Spleen (tissue), 11 donors: ENCODE measurements around the gene PRDM13. TPM values are rescaled to one million over a fixed set of nuclear protein-coding genes. Genes with fewer than 3 reads are reported as not detected.
"Not testable (repeated sequence)": the region's sequence is repeated elsewhere in the genome, so short reads cannot be mapped to it uniquely, and the experiment has no call there.

Experiments used
- DNase-seq: peaks from one replicate; pipeline ENCODE4 v3.0.0-alpha.2; 2020
- H3K27ac ChIP-seq, 8 donors: fragments of 200-600 bp; sonication (generic) in 7 of 8; 1 replicate in 4 of 8; 2 replicates in 4 of 8; pipeline versions ENCODE4 v1.5.0 to v1.8.0; 2016 to 2021; ENCODE audit warnings: inconsistent platforms in 4 of 8, mild to moderate bottlenecking in 4 of 8, moderate library complexity in 1 of 8
- H3K27me3 ChIP-seq, 7 donors: fragments of 200-600 bp; sonication (generic) in 6 of 7; replicated peaks in 1 of 7; 1 replicate in 4 of 7; 2 replicates in 3 of 7; pipeline versions ENCODE4 v1.5.0 to v1.8.0; 2016 to 2021; ENCODE audit warnings: inconsistent platforms in 3 of 7, mild to moderate bottlenecking in 1 of 7
- H3K36me3 ChIP-seq, 6 donors: fragments of 200-600 bp; sonication (generic) in 5 of 6; 1 replicate in 4 of 6; 2 replicates in 2 of 6; pipeline versions ENCODE4 v1.5.0 to v1.8.0; 2016 to 2021; ENCODE audit warnings: inconsistent platforms in 2 of 6
- H3K4me1 ChIP-seq, 6 donors: fragments of 200-600 bp; sonication (generic) in 5 of 6; 1 replicate in 3 of 6; 2 replicates in 3 of 6; pipeline versions ENCODE4 v1.5.0 to v1.8.0; 2016 to 2021; ENCODE audit warnings: inconsistent platforms in 3 of 6
- H3K4me3 ChIP-seq, 8 donors: fragments of 200-600 bp; sonication (generic) in 7 of 8; 1 replicate in 4 of 8; 2 replicates in 4 of 8; pipeline versions ENCODE4 v1.5.0 to v1.8.0; 2016 to 2021; ENCODE audit warnings: inconsistent platforms in 4 of 8, mild to moderate bottlenecking in 4 of 8, moderate library complexity in 2 of 8
- H3K9me3 ChIP-seq, 8 donors: fragments of 200-600 bp; sonication (generic) in 7 of 8; 1 replicate in 4 of 8; 2 replicates in 4 of 8; pipeline versions ENCODE4 v1.5.0 to v1.8.0; 2016 to 2021; ENCODE audit warnings: inconsistent platforms in 4 of 8
- CTCF ChIP-seq, 11 experiments: fragments of 200-600 bp in 7 of 11; fragments of 450-650 bp in 4 of 11; sonication (generic) in 4 of 11; IDR thresholded peaks in 8 of 11; conservative IDR thresholded peaks in 3 of 11; 1 replicate in 7 of 11; 2 replicates in 4 of 11; pipeline versions ENCODE4 v1.4.0 to v1.8.0; 2016 to 2021; ENCODE audit warnings: antibody characterized with exemption in 11 of 11, inconsistent platforms in 4 of 11, mild to moderate bottlenecking in 1 of 11
- POLR2A ChIP-seq, 3 donors: fragments of 450-650 bp; IDR thresholded peaks; one replicate each; pipeline ENCODE4 v1.5.1; 2017; ENCODE audit warnings: antibody characterized with exemption in 3 of 3, mild to moderate bottlenecking in 1 of 3
- POLR2AphosphoS5 ChIP-seq, 3 donors: sonication (generic); formaldehyde crosslinking; IDR thresholded peaks; one replicate each; pipeline ENCODE4 v1.5.1; 2017; ENCODE audit warnings: antibody characterized with exemption in 3 of 3
- WGBS, 5 donors: extraction: QIAGEN DNeasy Blood & Tissue Kit in 3 of 5; methylation state at CpG; one replicate each; pipeline versions ENCODE4 v1.1.5 to v1.1.7; 2013 to 2018; 5-methylcytosine and 5-hydroxymethylcytosine counted together
- intact Hi-C: fragments of 100-400 bp; cut with DNase I; formaldehyde crosslinking; loops from one replicate; pipeline ENCODE4 v1.15.0; 2023; ENCODE audit warnings: low total_unique reads
- polyA plus RNA-seq, 3 donors: library from polyadenylated mRNA; stranded (reverse); fragments of 200-250 nt; gene quantifications; one replicate each; pipeline ENCODE4 v1.2.1, GENCODE V29; 2013
- total RNA-seq, 7 donors: library from RNA; depleted of rRNA in 3 of 7; stranded (reverse); fragments of >200 nt in 3 of 7; fragmentation: NEBNext Ultra II Directional in 4 of 7; extraction: Animal tissue kit (Norgen Biotek cat#: 25700) in 4 of 7; gene quantifications; one replicate each; pipeline versions ENCODE4 v1.1.0 to v1.2.1, GENCODE V29; 2016 to 2021
- donor health status: healthy with polysubstance abuse.
- donor health status: DM: no; HTN: no; CAD: no; lungs with moderate emphysema.
- donor health status: DM: no; HTN: no; CAD: no.
- donor health status: Bipolar disorder and iron deficiency.
- donor health status: healthy.
- donor health status: DM: no; HTN: no; CAD: no.
- donor health status: DM: yes; HTN: yes; CAD: no.

PRDM13 gene
- total and polyA plus RNA-seq, 10 donors: 0.02 TPM; not detected in 9

- TF ChIP-seq POLR2AphosphoS5 (IDR thresholded peaks at IDR 0.05): no peak
- no peak for TF ChIP-seq CTCF (IDR thresholded peaks at IDR 0.05 in 8 of 11, conservative IDR thresholded peaks at IDR 0.05 in 3 of 11)
- no peak for TF ChIP-seq POLR2A (IDR thresholded peaks at IDR 0.05)
- no peak overlapping the region for H3K27ac ChIP-seq
- no peak overlapping the region for H3K4me3 ChIP-seq
- DNase-seq: no peak
- peaks cover 0 to 12% (median 2%) of the 10 kb centered on the region in 8 donors for H3K9me3 ChIP-seq
- 10 to 56% (median 33%) methylated on average over 1 of the region's 1 CpG for WGBS, 5 donors
- intact Hi-C loops: loop anchor here (10.0 kb wide), 1 partner anchor 152 kb away; no protein-coding TSS in a partner anchor
- H3K36me3 ChIP-seq: no peaks in the 10 kb centered on the region
- peaks cover 16 to 39% (median 31%) of the 10 kb centered on the region in 6 donors for H3K4me1 ChIP-seq
- peaks cover 11 to 100% (median 85%) of the 10 kb centered on the region in 7 donors for H3K27me3 ChIP-seq
These were observed 13.7 kb upstream of the PRDM13 start for GRCh38 chr6:99592900-99593299.

GRCh38 chr6:99594696-99595095 lies 11.9 kb upstream of the PRDM13 start:
- Histone ChIP-seq H3K4me1 (peaks cover 7 to 23% (median 17%) of the 10 kb centered on the region in 6 donors), H3K9me3 (peaks cover 0 to 12% (median 2%) of the 10 kb centered on the region in 8 donors), H3K27me3 (peaks cover 11 to 100% (median 81%) of the 10 kb centered on the region in 7 donors)
- DNase-seq, H3K36me3 ChIP-seq, H3K27ac ChIP-seq, H3K4me3 ChIP-seq: not testable (repeated sequence)
- 73 to 82% (median 77%) methylated on average over 8 of the region's 8 CpGs for WGBS, 5 donors
- intact Hi-C loops: loop anchor here (10.0 kb wide), 1 partner anchor 150 kb away; no protein-coding TSS in a partner anchor

- no peak overlapping the region for H3K27ac ChIP-seq
- H3K9me3 ChIP-seq: no peaks in the 10 kb centered on the region
- peaks cover 14 to 47% (median 37%) of the 10 kb centered on the region in 6 donors for H3K4me1 ChIP-seq
- no peak for DNase-seq
- TF ChIP-seq POLR2A (IDR thresholded peaks at IDR 0.05) (no peak), CTCF (IDR thresholded peaks at IDR 0.05 in 8 of 11, conservative IDR thresholded peaks at IDR 0.05 in 3 of 11) (no peak), POLR2AphosphoS5 (IDR thresholded peaks at IDR 0.05) (no peak)
- 3 to 8% (median 4%) methylated on average over 51 to 54 of the region's 54 CpGs for WGBS, 5 donors
- intact Hi-C loops: no loop called here
- H3K36me3 ChIP-seq: no peaks in the 10 kb centered on the region
- peaks cover 29 to 100% (median 92%) of the 10 kb centered on the region in 7 donors for H3K27me3 ChIP-seq
- peak overlapping the region; percentile 7 to 65 (median 29) for H3K4me3 ChIP-seq
These were observed 3.9 kb upstream of the PRDM13 start for GRCh38 chr6:99602520-99603420.

- 2 to 4% (median 2%) methylated on average over 38 to 55 of the region's 55 CpGs for WGBS, 5 donors
- intact Hi-C loops: no loop called here
- peak overlapping the region in 7 of 8 donors; percentile 22 to 65 (median 31) for H3K4me3 ChIP-seq
- DNase-seq: peak; percentile 78
- TF ChIP-seq POLR2AphosphoS5 (IDR thresholded peaks at IDR 0.05) (peak in 1 of 3 donors; percentile 27), CTCF (IDR thresholded peaks at IDR 0.05 in 8 of 11, conservative IDR thresholded peaks at IDR 0.05 in 3 of 11) (no peak)
- peaks cover 14 to 50% (median 39%) of the 10 kb centered on the region in 6 donors for H3K4me1 ChIP-seq
- no peaks in the 10 kb centered on the region for H3K9me3 ChIP-seq
- H3K36me3 ChIP-seq: no peaks in the 10 kb centered on the region
- no peak overlapping the region for H3K27ac ChIP-seq
- H3K27me3 ChIP-seq: peaks cover 35 to 100% (median 93%) of the 10 kb centered on the region in 7 donors
These were observed 3.0 kb upstream of the PRDM13 start for GRCh38 chr6:99603421-99604165.
